Neural progenitor cell (in vitro differentiated cells): Measurements from ENCODE around the gene SARM1. TPM values are rescaled to one million over a fixed set of nuclear protein-coding genes. Genes with fewer than 3 reads are reported as not detected.

Experiments used
- DNase-seq: peaks from one replicate; pipeline ENCODE4 v3.0.0-alpha.2; 2016; ENCODE audit warnings: low spot score
- H2AFZ ChIP-seq: fragments of 200-600 bp; sonication (generic); replicated peaks from 2 replicates; pipeline ENCODE4 v1.6.1; 2016; ENCODE audit warnings: antibody characterized with exemption
- H3F3A ChIP-seq: fragments of 200-600 bp; sonication (generic); 2 replicates; pipeline ENCODE4 v1.6.1; 2016; ENCODE audit warnings: antibody characterized with exemption, low read depth
- H3K27ac ChIP-seq: fragments of 200-600 bp; sonication (generic); 2 replicates; pipeline ENCODE4 v1.5.1; 2016; ENCODE audit warnings: mild to moderate bottlenecking
- H3K27me3 ChIP-seq: fragments of 200-600 bp; sonication (generic); 2 replicates; pipeline ENCODE4 v1.6.1; 2016; ENCODE audit warnings: mild to moderate bottlenecking, moderate library complexity
- H3K36me3 ChIP-seq: fragments of 200-600 bp; sonication (generic); 2 replicates; pipeline ENCODE4 v1.5.1; 2016
- H3K4me1 ChIP-seq: fragments of 200-600 bp; sonication (generic); 2 replicates; pipeline ENCODE4 v1.6.1; 2016; ENCODE audit warnings: mixed run types
- H3K4me2 ChIP-seq: fragments of 200-600 bp; sonication (generic); 2 replicates; pipeline ENCODE4 v1.6.1; 2016
- H3K4me3 ChIP-seq: fragments of 200-600 bp; sonication (generic); 2 replicates; pipeline ENCODE4 v1.5.1; 2016
- H3K79me2 ChIP-seq: fragments of 200-600 bp; sonication (generic); 2 replicates; pipeline ENCODE4 v1.6.1; 2016; ENCODE audit warnings: low read depth
- H3K9ac ChIP-seq: fragments of 200-600 bp; sonication (generic); 2 replicates; pipeline ENCODE4 v1.6.1; 2016
- H3K9me3 ChIP-seq: fragments of 200-600 bp; sonication (generic); 2 replicates; pipeline ENCODE4 v1.5.1; 2016; ENCODE audit warnings: low read depth
- H4K20me1 ChIP-seq: fragments of 200-600 bp; sonication (generic); 2 replicates; pipeline ENCODE4 v1.6.1; 2016; ENCODE audit warnings: low read depth
- H3K27ac Mint-ChIP-seq: 3 replicates; pipeline ENCODE4 v1.8.0; 2021; ENCODE audit warnings: mixed read lengths
- H3K27me3 Mint-ChIP-seq: 2 replicates; pipeline ENCODE4 v1.8.0; 2022; ENCODE audit warnings: low read depth, mild to moderate bottlenecking, inconsistent platforms, moderate library complexity, mixed read lengths; ENCODE audit not compliant: insufficient read depth
- H3K36me3 Mint-ChIP-seq: 3 replicates; pipeline ENCODE4 v1.8.0; 2021; ENCODE audit warnings: mixed read lengths
- H3K4me1 Mint-ChIP-seq: 3 replicates; pipeline ENCODE4 v1.8.0; 2021; ENCODE audit warnings: mixed read lengths
- H3K4me3 Mint-ChIP-seq: 3 replicates; pipeline ENCODE4 v1.8.0; 2021; ENCODE audit warnings: mild to moderate bottlenecking, moderate library complexity, mixed read lengths
- H3K9me3 Mint-ChIP-seq: 3 replicates; pipeline ENCODE4 v1.8.0; 2020; ENCODE audit warnings: mixed read lengths
- CTCF ChIP-seq: fragments of 200-600 bp; sonication (generic); IDR thresholded peaks from 2 replicates; pipeline ENCODE4 v1.5.1; 2017; ENCODE audit warnings: antibody characterized with exemption, mild to moderate bottlenecking
- EZH2 ChIP-seq: fragments of 200-600 bp; sonication (generic); IDR thresholded peaks from 2 replicates; pipeline ENCODE4 v1.6.1; 2017; ENCODE audit warnings: antibody characterized with exemption, mild to moderate bottlenecking, moderate library complexity
- EZH2phosphoT487 ChIP-seq: fragments of 200-600 bp; sonication (generic); IDR thresholded peaks from 2 replicates; pipeline ENCODE4 v1.6.1; 2017; ENCODE audit warnings: antibody characterized with exemption
- total RNA-seq: library from RNA; depleted of rRNA; stranded (reverse); fragments of >200 nt; gene quantifications from 2 replicates; pipeline ENCODE4 v1.2.3, GENCODE V29; 2015; ENCODE audit warnings: low replicate concordance

Gene SARM1
- total RNA-seq, 1 donor from 2014 or later, result 3.1 TPM

GRCh38 chr17:28394337-28395116, 23.0 kb downstream of the SARM1 start:
- Histone ChIP-seq H3K27me3 (no peaks in the 10 kb centered on the region), H3K4me2 (no peak overlapping the region), H3K79me2 (no peaks in the 10 kb centered on the region), H3K9me3 (no peaks in the 10 kb centered on the region), H2AFZ (no peak overlapping the region), H3K27ac (no peak overlapping the region), H3F3A (no peaks in the 10 kb centered on the region), H3K4me1 (no peaks in the 10 kb centered on the region), H4K20me1 (no peaks in the 10 kb centered on the region), H3K4me3 (no peak overlapping the region), H3K36me3 (no peaks in the 10 kb centered on the region), H3K9ac (no peak overlapping the region)
- Mint-ChIP-seq H3K36me3 (peaks cover 25% of the 10 kb centered on the region), H3K4me1 (peaks cover 13% of the 10 kb centered on the region), H3K27me3 (peaks cover 13% of the 10 kb centered on the region), H3K9me3 (no peaks in the 10 kb centered on the region), H3K4me3 (no peak overlapping the region), H3K27ac (no peak overlapping the region)
- DNase-seq, result no peak
- no peak for TF ChIP-seq EZH2
- no peak for TF ChIP-seq CTCF
- TF ChIP-seq EZH2phosphoT487, result no peak

- peaks cover 11% of the 10 kb centered on the region for H3K27me3 Mint-ChIP-seq
- no peaks in the 10 kb centered on the region for H3K4me1 ChIP-seq
- no peak overlapping the region for H3K4me3 Mint-ChIP-seq
- H3K27me3 ChIP-seq, result peaks cover 5% of the 10 kb centered on the region
- no peak overlapping the region for H3K27ac ChIP-seq
- peaks cover 16% of the 10 kb centered on the region for H3K36me3 Mint-ChIP-seq
- DNase-seq, result no peak
- H3K9ac ChIP-seq, result no peak overlapping the region
- TF ChIP-seq CTCF (no peak), EZH2 (no peak), EZH2phosphoT487 (no peak)
- H3K4me2 ChIP-seq, result no peak overlapping the region
- H3K79me2 ChIP-seq, result no peaks in the 10 kb centered on the region
- H3K4me3 ChIP-seq, result no peak overlapping the region
- no peaks in the 10 kb centered on the region for H3K9me3 Mint-ChIP-seq
- H3K36me3 ChIP-seq, result no peaks in the 10 kb centered on the region
- peaks cover 13% of the 10 kb centered on the region for H3K4me1 Mint-ChIP-seq
- no peaks in the 10 kb centered on the region for H3K9me3 ChIP-seq
- no peaks in the 10 kb centered on the region for H3F3A ChIP-seq
- no peaks in the 10 kb centered on the region for H4K20me1 ChIP-seq
- no peak overlapping the region for H2AFZ ChIP-seq
- H3K27ac Mint-ChIP-seq, result no peak overlapping the region
These were observed 23.9 kb downstream of the SARM1 start for GRCh38 chr17:28395426-28395825.

- Histone ChIP-seq H3K36me3 (no peaks in the 10 kb centered on the region), H3K27ac (no peak overlapping the region), H3K4me1 (no peaks in the 10 kb centered on the region), H3K4me2 (no peak overlapping the region), H3F3A (no peaks in the 10 kb centered on the region), H4K20me1 (no peaks in the 10 kb centered on the region), H3K79me2 (no peaks in the 10 kb centered on the region), H3K9me3 (no peaks in the 10 kb centered on the region), H3K4me3 (no peak overlapping the region), H3K9ac (no peak overlapping the region), H2AFZ (no peak overlapping the region), H3K27me3 (peaks cover 8% of the 10 kb centered on the region)
- Mint-ChIP-seq H3K4me1 (peaks cover 13% of the 10 kb centered on the region), H3K27me3 (peaks cover 11% of the 10 kb centered on the region), H3K4me3 (no peak overlapping the region), H3K27ac (no peak overlapping the region), H3K9me3 (no peaks in the 10 kb centered on the region), H3K36me3 (peaks cover 14% of the 10 kb centered on the region)
- TF ChIP-seq EZH2phosphoT487 (no peak), EZH2 (no peak), CTCF (no peak)
- no peak for DNase-seq
These were observed 24.5 kb downstream of the SARM1 start for GRCh38 chr17:28395968-28396367.
